Measurements from ENCODE around the gene VSX1.

VSX1 gene

DNA sequence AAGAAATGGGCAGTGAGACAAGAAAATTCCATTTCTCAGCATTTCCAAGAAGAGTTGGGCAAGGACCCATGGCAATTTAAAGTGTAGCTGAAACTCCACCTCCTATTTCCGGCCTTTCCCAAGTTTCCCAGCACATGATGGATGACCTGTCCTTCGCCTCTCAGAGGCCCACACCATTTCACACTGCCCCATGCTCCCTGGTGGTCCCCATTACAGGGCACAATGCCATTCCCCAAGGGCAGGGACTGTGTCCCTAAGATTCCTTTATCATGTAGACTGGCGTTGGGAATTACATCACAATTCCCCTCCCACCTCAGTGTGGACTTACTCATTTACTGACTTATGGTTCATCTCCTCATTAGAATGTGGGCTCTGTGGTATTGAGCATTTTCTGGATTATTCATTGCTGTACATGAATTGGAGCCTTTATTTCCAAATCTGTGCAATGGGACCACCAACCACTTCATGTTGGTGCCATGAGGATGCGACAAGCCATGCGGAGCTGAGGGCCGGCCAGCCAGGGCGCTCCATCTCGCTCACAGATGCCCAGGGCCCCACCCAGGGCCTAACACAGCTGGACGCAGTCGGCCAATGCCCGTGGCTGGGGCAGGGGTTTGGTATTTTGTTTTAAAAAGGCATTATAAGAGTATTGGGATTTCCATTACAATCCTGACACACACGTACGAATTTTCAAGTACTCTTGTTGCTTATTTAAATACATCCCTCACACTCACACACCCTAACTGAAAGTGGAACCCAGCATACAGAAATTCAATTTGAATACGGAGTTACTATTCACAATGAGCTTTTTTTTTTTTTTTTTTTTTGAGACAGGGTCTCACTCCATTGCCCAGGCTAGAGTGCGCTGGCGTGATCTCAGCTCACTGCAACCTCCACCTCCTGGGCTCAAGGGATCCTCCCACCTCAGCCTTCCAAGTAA, 29.4 kb downstream of the VSX1 start:
- DNase-seq, result no peak

DNA sequence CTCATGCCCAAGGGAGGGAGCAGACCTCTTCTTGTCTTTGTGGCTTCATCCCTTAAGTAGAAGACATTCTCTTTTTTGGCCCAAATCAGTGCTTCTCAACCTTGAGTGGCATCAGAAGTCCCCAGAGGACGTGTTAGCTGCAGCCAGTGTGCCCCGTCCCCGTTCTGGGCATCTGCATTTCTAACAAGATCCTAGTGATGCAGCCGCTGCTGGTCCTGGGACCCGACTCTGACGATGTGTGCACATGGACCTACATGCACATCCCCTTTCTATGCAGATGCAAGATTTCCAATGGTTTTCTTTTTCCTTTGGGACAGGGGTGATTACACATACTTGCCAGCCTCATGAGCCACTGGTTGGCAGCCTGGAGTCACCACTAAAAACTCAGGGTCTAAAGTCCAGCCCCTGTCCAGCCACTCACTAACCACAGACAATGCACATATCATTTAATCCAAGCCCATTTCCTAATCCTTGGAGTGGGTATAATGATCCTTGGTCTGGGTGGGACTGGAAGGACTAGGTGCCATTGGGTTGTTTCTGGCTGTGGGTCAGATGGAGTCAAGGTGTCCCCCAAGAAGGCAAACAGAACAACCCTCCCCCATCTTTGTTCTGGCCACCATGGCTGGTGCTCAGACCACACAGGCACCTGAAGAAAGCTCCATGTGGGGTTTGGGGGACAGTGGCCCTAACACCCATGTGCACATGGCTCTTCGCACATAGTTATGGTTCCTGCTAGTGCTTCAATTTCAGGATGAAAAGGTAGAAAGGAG, 30.4 kb downstream of the VSX1 start:
- no peak for DNase-seq

DNA sequence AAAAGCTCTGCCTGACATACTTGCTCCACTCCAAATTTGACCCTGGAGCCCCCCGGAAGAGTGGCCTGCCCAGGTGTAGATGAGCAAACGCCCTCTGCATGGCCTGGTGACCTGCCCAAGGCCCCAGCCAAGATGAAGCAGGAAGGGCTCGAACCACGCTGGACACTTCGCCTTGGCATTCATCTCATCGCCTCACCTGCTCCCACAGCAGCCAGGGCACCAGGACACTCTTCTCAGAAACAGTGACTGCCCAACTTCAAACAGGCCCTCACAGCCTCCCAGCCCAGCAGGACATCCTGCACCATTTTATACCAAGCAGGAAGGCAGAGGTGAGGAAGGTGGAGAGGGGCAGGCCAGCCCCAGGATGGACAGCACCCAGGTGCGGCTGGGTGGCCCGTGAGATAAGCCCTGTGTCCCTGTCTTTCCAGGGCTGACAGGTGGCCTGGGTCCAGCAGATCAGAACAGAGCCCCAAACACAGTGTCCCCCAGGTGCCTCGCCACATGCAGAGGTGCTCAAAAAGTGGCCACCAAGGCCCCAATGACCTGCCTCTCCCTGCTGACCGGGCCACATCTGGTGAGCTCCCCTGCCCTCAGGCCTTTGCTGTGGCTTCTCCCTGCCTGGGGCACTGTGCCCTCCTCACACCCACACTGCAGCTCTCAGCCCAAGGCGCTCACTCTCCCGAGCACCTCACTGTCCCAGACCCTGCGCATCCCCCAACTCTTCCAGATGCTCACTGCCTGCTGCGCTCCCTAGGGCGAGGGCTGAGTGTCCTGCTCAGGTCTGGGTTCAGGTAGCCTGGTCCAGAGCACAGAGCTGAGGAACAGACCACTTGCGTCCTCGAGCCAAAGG, 31.2 kb downstream of the VSX1 start:
- no peak for DNase-seq

DNA sequence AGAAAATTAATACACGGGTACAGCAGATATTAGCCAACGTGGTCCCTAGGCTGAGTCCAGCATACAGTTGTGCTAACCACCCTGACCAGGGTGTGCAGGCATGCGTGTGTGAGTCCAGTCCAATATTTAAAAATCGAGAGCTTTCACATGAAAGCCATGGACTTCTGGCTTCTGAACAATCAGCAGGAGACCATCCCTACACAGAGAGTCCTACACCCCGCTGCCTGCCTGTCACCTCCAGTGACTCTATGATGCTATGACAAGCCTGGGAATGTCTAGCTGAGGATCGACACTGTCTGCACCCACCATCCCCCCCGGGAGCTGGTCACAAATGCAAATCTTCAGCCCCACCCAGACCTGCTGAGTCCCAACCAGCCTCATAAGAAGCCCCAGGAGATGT, 31.9 kb downstream of the VSX1 start:
- no peak for DNase-seq

DNA sequence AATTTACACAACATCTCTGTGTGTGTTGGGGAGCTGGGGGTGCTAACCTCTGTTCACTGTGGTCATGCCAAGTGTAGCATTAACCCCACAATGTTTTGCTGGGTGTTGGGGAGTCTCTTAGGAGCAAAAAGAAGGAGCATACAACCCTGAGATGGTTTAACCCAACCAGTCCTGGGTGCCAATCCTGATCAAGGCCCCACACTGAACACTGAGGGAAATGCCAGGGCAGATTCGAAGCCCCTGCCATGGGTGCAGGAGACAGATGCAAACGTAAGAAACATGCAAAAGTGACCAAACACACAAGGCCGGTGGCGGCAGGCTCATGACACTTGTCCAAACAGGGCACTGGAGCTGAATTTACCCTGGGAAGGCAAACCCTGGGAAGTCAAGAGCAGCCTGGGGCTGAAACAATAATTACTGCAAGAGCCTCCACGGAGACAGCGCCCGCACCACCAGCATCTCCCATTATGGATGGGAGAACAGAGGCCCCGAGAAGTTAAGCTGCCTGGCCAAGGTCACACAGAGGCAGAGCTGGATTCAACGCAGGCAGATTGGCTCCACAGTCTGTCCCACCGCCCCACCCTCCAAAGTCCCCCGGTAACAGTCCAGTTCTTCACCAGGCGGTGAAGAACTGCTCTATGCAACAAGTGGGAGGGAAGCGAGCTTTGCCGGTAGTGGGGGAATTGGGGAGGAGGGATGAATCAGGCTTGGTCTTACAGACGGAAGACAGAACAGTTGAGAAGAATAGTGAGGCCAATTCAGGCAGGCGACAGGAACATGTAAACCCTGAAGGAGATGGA, 32.5 kb downstream of the VSX1 start:
- no peak for DNase-seq

DNA sequence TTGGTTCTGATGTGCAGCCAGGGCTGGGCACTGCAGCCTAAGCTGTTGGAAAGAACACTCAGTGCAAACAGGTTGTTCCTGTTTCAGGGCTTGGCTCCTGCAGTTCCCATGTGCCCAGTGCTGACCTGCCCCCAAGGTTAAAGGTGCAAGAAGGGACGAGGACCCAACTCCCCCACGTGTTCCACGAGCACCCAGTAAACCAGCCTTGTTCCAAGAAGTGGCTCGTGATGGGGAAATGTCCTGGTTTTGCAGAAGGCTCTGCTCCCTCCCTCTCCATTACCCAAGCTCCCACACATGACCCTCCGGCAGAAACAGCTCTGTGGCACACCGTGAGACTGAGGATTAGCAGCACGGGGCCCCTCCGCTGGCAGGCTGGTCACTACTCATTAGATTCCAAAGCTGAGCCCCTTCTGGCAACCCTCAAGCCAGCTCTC, 33.4 kb downstream of the VSX1 start:
- DNase-seq, result no peak

DNA sequence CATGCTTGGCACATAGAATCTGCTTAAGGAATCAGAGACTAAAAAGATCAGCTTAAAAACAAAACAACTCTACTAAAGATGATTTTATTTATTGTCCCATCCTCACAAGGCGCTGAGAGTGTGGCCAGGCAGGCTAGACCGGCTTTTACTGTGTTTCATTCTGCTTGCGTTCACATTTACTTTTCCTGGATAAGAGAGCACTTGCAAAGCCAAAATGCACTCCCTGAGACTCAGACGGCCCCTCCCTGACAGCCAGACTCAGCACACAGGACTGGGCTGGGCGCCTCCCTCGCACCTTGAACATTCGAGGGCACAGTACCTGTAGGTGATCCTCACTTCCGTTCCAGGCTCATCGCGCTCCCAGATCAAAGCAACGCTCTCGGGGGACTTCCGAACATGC, 34.2 kb downstream of the VSX1 start:
- no peak for DNase-seq

DNA sequence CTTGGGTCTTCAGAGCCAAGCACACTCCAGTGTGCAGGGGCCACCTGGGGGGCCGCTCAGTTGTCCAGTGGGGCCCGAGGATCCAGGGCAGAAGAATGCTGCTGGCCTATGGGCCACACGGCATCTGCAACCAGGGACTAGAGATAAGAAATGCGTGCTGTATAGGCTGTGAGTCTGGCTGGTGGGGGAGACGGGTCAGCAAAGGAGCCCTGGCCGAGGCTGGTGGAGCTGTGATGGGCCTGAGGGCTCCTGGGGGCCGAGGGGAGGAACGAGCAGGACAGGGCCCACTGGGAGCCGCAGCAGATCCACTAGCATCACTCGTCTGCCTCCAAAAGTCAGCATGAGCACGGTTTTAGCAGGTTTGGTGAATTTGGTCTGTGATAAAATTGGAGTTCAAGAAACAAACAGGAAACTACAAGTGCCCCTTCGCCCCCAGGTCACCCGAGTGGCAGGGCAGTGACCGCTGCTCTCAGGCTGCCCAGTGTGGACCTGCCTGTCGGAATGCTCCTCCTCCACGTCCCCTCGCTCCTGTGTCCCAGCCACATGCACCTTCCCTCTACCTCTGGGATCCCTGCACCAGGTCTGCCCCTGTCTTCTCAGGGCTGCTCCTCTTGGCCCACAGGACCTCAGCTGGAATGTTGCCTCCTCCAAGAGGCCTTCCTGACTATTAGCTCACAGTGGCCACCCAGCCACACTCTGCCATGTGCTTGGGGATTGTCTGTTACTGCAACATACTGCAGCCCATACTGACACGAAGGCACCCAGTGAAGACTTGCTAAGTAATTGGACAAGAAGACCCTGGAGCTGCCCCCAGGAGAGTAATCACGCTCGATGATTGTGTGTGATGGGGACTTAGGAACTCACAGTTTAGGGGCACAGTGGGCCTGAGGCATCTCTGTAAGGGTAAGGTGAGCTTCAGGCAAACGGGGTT, 34.9 kb downstream of the VSX1 start:
- DNase-seq, result no peak

DNA sequence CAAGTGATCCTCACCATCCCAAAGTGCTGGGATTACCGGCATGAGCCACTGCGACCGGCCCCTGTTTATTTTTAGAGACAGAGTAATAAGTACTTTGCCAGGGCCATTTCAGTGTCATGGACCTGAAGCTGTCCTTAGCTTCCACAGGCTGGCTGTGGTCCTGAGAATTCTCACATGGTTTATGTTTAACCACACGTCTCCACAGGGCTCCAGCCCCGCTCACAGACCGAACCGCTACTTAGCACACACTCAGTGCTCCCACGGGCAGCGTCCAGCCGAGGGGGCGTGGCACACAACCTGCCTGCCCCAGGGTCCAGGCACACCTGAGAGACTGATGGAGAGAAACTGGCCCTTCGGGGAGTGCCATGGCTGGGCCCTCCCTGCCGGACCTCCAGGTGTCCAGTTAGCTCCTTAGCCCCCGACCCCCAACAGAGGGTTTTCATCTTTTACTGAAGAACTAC, 35.7 kb downstream of the VSX1 start:
- no peak for DNase-seq

DNA sequence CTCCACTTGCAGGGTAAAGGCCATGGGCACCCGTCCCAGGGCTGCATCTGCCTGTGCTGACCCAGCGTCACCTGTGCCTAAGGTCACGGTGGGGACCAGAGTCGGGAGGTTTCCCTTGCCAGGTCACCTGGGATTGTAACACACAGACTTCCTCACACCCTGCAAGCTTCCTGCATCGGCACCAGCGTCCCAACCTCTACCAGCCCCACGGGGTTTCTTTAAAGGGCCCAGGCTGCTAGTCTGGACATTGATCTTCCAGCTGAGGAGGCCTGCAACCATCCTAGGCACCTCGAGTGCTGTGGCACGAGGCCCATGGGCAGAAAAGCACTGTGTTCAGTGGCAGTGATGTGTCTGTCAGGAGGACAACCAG, 36.6 kb downstream of the VSX1 start:
- no peak for DNase-seq

DNA sequence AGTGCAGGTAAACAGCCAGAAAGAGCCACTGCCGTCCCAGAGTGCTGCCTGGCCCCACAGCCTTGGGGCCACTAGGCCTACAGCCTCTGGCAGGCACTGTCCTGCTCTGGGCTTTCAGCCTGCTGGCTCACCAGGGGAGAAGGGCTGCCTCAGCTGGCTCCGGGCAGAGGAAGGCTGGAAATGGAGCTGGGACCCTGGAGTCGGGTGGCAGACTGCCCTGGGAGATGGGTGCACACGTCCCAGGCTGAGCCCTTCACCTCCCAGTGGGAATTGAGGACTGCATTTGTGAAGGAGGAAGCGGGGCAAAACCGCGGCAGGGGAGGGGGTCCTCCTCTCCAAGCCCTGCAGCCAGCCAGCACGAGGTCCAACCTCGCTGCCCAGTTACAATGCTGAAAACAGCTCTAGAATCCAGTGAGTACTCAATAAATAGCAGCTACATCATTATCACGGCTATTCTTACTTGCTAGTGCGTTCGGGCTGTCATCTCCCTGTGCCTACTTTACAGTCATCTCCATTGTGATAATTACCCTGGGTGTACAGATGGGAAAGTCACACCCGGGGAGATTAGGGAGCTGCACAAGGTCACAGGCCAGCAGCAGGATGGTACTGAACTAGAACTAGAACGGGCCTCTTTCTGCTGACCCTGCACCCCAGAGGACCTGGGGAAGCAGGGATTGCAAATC, 37.1 kb downstream of the VSX1 start:
- no peak for DNase-seq

DNA sequence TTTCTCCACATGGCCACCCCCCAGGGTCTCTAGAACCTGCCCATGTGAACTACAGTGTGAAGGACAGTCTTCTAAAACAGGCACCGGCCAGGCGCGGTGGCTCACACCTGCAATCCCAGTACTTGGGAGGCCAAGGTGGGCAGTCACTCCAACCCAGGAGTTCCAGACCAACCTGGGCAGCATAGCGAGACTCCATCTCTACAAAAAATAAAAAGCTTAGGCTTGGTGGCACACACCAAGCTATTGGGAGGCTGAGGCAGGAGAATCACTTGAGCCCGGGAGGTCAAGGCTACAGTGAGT, 37.7 kb downstream of the VSX1 start:
- DNase-seq, result no peak

DNA sequence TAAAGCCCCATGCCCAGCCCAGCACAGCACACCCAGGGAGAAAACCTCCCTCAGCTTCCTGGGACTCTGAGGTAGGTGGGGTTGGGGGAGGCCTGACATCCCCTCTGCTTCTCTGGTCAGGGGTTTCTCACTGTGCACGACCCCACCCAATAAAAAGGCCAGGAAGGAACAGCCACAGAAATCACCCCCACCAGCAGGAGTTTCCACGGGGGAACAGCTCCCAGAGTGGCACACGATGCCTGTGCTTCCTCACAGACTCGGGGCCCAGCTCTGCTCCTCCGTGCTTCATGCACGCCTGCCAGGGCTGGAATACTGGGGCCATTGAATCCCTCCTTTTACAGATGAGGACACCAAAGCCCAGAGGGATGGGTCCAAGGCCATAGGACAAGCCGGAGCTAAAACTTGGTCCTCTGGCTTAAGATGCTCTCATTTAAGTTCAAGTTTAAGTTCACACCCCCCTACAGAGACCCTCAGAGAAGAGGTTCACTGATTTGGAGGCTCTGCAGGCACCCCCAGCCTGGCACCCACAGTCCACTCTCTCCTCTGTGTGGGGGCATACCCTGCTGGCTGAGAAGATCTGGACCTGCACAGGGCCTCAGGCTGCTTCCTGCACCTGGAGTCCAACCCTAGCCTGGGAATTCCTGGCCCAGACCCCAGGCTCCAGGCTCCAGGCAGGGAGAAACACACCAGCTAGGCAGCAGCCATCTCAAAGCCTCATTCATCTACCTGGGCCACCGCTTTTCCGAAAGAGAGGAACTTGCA, 38.3 kb downstream of the VSX1 start:
- no peak for DNase-seq

DNA sequence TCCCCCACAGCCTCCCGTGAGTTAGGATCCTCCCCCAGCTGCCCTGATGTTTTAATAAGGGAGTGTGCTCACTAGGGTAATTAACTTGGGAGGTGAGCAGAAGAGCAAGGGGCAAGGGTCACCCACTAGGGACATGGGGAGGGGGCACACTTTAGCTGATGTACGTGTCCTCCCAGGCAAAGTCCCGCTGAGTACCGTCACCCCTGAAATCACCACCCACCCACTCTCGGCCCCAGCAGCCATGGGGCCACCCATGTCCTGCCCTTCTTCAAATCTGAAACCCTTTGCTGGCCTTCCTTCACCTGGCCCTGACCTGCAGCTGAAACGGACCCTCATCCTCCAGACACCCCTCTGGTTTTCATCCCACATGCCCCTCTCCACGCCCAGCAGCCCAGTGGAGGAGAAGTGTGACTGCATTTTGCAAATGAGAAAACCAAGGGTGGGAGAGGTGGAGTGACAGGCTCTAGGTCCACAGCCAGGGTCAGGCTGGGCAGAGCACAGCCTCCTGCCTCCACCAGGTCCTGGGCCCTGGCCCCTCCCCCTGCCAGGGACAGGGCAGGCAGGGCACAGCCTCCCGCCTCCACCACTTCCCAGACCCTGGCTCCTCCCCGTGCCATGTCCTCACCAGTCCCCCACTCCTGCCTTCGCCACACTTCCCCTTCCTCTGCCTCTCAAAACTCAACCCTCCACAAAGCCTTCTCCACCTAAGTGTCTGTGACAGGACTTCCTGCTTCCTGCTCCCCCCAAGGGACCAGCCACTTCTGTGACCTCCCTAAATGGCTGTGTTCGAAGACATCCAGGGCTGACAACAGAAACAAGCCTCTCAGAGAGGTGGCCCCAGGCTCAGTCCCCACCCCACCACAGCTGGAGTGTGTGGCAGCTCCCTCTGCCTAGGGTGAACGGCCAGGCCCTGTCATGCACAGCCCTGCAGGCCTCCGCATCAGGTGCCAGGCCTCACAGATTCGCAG, 39.1 kb downstream of the VSX1 start:
- DNase-seq, result no peak

DNA sequence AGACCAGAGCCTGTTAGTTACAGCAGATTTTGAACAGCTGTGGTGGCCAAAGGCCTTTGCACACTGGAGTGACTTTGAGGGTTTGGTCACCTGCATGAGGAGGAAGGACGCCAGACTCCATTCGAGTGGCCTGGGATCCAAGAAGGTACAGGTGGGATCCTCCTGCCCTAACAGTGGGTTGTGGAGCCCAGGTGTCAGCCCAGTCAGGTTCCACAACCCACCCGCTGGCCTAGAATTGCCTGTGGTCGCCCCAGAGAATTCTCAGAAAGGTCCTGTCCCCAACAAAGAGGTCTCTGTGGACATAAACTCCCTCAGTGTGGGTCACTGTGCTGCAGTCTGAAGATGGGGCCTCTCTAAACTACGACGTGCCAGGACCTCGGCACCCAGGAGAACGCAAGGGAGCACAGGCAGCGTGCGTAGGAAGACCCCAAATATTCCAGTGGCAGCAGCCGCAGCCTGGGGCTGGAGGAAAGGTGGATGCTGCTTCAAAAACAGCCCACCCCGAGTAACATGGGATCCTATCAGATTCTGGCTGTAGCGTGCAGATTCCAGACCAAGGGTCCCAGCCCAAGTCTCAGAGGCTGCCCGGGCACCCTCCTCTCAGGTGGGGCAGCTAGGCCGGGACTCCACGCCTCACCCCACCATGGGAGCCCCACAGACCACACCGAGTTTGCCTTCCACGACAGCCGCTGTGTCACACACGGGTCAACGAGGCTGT, 40.0 kb downstream of the VSX1 start:
- DNase-seq, result no peak

DNA sequence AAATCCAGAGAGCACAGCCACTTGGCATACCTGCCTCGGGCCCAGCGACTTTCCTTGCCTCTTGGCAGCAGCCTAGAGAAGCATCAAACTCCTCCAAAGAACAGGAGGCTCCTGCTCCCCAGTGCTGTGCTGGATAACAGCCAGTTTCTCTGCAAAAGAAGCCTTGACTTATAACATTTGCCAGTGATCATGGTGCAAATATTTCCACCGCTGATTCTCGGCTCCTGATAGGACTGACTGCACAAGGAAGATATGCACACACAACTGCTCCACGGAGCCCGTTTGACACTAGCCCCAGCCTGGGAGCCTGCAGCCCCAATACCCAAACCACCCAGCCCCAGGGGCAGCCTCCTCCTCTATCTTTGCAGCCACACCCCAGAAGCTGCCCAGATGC, 41.5 kb downstream of the VSX1 start:
- DNase-seq, result no peak

DNA sequence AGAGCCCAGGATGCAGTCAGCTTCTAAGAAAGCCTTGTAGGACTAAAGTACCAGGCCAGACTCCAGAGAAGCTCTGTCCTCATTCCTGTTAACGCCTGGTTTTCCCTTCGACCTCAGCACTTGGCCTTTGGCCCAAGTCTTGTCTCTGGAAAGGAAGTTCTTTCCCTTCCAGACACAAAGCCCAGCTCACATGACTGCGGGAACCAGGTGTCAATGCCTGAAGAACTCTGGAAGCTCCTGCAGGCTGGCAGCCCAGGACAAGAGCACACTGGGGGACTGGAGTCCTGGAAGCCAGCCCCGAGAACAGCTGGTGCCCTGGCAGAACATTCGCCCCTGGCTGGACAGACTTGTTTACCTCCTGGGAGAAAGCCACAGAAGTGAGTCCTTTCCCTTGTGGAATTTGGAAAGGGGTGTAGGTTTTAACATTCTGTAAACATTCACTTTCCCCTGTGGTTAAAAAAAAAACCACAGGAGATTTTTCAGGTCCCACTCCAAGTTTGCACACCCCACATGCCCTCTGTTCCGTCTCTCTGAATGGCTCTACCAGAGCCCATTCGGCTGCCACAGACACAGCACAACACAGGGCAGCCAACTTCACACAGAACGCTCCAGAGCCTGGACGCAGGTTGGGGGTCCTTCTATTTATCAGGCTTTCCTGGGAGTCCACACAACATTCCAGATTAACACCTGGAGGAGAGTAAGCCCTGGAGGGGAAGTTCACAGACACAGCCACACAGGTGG, 42.1 kb downstream of the VSX1 start:
- peak; percentile 34 for DNase-seq

All from NCI-H1105 treated with DMSO at 0.1 percent for 48 hours (cell line).